Measurements from ENCODE around the gene TREH.
A peak's percentile ranks its signal among the peaks of the same experiment; 100 is the strongest.

The TREH gene

DNA sequence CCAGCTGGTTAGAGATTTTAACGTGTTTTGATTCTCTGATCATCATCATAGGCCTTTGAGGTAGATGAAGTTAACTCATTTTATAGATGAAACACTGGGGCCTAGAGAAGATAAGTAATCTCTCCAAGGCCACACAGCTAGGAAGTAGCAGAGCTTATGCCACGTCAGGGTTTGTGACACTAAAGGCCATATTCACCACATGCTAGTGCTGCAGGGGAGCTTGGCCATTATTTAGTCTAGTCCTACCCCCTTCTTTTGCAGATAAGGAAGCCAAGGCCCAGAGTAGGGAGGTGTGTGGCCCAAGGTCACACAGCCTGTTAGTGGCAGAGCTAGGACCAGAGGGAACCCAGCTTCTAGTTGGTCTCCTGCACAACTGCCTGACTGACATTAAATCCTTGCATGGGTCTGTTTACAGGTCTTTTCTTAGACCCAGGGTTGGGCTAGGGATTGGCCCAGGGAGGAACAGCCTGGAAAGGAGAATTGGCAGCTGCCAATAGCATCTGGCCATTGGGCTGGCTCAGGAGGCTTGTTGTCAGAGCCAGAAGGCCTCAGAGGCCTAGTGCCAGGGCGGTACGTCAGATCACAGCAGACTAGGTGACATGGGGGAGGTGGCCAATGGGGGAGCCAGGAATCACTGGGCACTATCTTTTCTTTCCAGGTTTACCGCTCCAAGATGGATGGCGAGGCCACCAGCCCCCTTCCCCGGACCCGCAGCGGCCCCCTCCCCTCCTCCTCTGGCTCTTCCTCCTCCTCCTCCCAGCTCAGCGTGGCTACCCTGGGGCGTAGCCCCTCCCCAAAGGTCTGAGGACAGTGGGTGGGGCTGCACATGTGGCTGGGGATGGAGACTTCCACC lies 36.1 kb downstream of the TREH start:
- peaks cover 0 to 7% (median 0%) of the 10 kb centered on the region in 11 experiments; a peak in 1 of 22 replicates for H4K20me1 ChIP-seq
- H3K36me3 ChIP-seq, result peaks cover 0 to 96% (median 12%) of the 10 kb centered on the region in 11 experiments; a peak in 13 of 22 replicates
- H3K9ac ChIP-seq, result no peak overlapping the region
- no peak for TF ChIP-seq Cebpa-rat (IDR thresholded peaks at IDR 0.05)
- no peaks in the 10 kb centered on the region for H3K9me3 ChIP-seq (replicated peaks in 1 of 11)
- H3K4me2 ChIP-seq, result no peak overlapping the region
- H3K27me3 ChIP-seq, result no peaks in the 10 kb centered on the region
- H3K27ac ChIP-seq, result no peak overlapping the region
- H3K4me3 ChIP-seq, result no peak overlapping the region
- H3K4me1 ChIP-seq, result peaks cover 0 to 12% (median 10%) of the 10 kb centered on the region in 10 experiments; a peak in 11 of 20 replicates

DNA sequence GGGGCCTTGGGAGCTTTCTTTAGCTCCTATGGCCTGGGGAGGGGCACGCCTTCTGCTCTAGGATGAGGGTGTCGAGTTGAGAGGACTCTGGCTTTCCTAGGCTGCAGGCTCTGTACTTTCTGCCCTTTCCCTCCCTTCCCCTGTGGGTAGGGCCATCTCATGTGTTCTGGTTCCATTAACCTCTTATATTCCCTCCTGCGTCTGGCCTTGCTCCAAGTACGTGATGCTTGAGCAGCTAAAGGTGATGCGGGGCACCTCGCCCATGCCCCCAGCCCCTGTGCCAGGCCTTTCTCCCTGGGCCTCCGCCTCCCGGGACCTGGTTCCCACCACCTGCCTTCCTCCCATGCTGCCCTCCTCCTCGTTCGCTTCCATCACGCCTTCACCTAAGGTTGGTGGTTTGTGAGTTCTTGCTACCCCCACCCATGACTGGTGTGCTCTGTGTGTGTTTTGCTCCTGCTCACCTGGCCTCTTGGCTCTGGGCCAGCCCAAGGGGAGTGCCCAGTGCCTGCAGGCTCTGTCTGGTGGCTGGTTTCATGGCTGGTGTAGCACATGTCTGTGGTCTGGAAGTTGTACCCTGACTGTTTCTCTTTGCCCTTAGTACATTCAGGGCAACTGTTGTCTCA lies 37.9 kb downstream of the TREH start:
- Histone ChIP-seq H3K27ac (no peak overlapping the region), H3K4me1 (peaks cover 0 to 12% (median 10%) of the 10 kb centered on the region in 10 experiments; a peak in 11 of 20 replicates), H4K20me1 (peaks cover 0 to 7% (median 0%) of the 10 kb centered on the region in 11 experiments; a peak in 1 of 22 replicates), H3K36me3 (peaks cover 0 to 94% (median 12%) of the 10 kb centered on the region in 11 experiments; a peak in 13 of 22 replicates), H3K9me3 (replicated peaks in 1 of 11) (no peaks in the 10 kb centered on the region), H3K4me2 (peak overlapping the region in 6 of 11 experiments; percentile 24 to 51 (median 40); a peak in 9 of 22 replicates), H3K9ac (no peak overlapping the region), H3K27me3 (no peaks in the 10 kb centered on the region), H3K4me3 (no peak overlapping the region)
- no peak for TF ChIP-seq Cebpa-rat (IDR thresholded peaks at IDR 0.05)

DNA sequence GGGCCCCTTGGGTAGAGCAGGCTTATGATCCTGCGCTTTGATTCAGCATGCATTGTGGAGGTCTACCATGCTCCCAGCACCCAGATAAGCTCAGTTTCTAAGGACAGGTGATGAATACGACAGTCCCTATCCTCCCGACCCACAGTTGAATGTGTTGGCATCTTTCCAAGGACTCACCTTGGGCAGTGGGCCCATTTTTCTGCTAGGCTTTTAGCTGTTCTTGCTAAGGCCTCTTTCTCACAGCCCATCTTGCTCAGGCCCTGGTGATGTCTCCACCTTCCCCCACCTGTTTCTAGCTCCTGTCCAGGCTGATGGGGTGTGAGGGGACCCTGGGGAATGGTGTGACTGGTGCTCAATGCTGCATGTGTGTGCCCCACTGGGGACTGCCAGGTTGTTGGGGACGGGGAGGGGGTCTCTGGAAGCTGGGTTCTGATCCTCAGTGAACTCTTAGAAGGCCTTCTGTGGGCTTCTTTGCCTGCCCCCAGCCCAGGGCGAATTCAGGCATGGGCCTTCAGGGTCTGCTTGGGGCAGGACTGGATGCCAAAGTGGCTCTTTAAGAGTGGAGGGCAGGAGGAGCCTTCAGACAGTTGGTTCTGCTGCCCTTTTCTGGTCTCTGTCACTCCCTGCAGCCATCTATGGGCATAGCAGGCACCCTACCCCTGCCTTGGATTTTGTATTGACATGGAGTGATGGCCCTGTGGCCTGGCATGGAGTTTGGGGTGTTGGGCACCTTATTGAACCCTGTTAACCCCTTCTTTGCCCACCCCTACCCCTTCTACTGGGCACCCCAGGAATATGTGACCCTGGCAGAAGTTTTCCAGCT lies 38.9 kb downstream of the TREH start:
- no peaks in the 10 kb centered on the region for H3K9me3 ChIP-seq (replicated peaks in 1 of 11)
- peaks cover 0 to 94% (median 10%) of the 10 kb centered on the region in 11 experiments; a peak in 12 of 22 replicates for H3K36me3 ChIP-seq
- peaks cover 0 to 14% (median 0%) of the 10 kb centered on the region in 11 experiments; a peak in 1 of 22 replicates for H4K20me1 ChIP-seq
- no peaks in the 10 kb centered on the region for H3K27me3 ChIP-seq
- H3K4me3 ChIP-seq, result no peak overlapping the region
- peaks cover 0 to 12% (median 10%) of the 10 kb centered on the region in 10 experiments; a peak in 11 of 20 replicates for H3K4me1 ChIP-seq
- H3K27ac ChIP-seq, result no peak overlapping the region
- H3K4me2 ChIP-seq, result peak overlapping the region in 3 of 11 experiments; percentile 35 to 51 (median 51); a peak in 2 of 22 replicates
- TF ChIP-seq Cebpa-rat (IDR thresholded peaks at IDR 0.05), result no peak
- H3K9ac ChIP-seq, result no peak overlapping the region

DNA sequence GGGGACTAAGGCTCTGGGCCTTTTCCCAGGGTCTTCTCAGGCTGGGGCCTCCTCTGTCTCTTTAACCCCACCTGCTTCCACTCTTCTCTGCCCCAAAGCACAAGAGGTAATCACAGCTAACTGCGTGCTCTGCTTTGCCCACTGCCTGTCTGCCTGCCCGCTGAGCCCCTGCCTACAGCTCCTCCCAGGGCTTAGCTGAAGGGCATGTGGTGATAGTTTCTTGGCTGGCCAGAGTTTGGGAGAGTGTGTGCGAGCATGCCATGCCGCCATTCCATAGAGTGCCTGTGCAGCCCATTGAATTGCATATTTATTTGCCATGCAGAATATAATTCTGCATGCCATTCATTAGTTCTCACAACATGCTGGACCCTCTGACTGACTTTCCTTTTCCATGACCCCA lies 39.6 kb downstream of the TREH start:
- Histone ChIP-seq H3K4me1 (peaks cover 0 to 14% (median 10%) of the 10 kb centered on the region in 10 experiments; a peak in 11 of 20 replicates), H3K36me3 (peaks cover 0 to 94% (median 5%) of the 10 kb centered on the region in 11 experiments; a peak in 10 of 22 replicates), H3K9ac (no peak overlapping the region), H4K20me1 (peaks cover 0 to 17% (median 0%) of the 10 kb centered on the region in 11 experiments; a peak in 3 of 22 replicates), H3K27me3 (no peaks in the 10 kb centered on the region; a peak in 2 of 22 replicates), H3K9me3 (replicated peaks in 1 of 11) (no peaks in the 10 kb centered on the region), H3K27ac (no peak overlapping the region), H3K4me3 (no peak overlapping the region), H3K4me2 (no peak overlapping the region)
- no peak for TF ChIP-seq Cebpa-rat (IDR thresholded peaks at IDR 0.05)

DNA sequence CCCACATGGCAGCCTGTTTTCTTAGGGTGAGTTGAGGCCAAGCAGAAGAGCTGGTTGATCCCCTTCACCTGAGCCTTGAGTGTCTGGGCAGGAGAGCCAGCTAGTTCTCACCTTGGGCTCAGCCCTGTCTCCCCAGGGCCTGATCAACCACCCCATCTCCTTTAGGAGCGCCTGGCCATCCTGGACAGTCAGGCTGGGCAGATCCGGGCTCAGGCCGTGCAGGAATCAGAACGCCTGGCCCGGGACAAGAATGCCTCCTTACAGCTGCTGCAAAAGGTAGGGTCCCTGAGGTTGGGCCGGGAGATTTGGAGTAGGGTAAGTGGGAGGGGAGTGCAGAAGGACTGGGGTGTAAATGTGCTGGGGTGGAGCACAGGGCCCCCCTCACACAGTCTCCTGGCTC lies 40.7 kb downstream of the TREH start:
- Histone ChIP-seq H4K20me1 (peaks cover 0 to 13% (median 0%) of the 10 kb centered on the region in 11 experiments; a peak in 4 of 22 replicates), H3K36me3 (peaks cover 0 to 82% (median 0%) of the 10 kb centered on the region in 11 experiments; a peak in 6 of 22 replicates)

DNA sequence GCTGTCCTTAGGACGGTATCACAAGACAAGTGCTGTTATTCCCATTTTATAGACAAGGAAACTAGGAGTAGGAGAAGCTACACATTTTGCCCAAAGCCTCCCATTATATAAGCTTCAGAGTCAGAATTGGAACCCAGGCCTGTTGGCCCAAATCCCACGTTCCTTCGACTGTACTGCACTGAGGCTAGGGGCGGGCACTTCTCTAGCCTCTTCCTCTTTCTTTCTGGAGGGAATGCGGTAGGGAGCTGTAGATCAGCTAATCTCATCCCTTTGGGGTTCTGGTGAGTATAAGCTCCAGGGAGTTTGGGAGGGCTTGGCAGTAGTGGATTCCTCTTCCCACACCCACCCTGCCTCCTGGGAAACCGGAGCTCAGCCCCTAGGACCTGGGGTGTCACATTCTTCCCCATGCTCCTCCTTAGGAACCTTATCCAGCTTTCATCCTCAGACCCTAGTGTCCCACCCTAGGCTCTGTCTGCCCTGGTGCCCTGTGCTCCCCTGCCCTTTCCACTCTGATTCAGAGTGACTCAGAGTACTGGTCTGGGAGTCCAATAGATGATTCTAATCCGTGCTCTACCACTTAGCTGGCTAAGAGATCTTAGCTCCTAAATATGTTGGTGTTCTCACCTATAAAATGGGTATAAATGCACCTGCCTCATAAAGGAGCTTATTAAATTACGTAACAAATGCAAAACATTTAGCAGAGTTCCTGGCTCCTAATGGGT lies 42.7 kb downstream of the TREH start:
- Histone ChIP-seq H3K4me2 (no peak overlapping the region), H4K20me1 (peaks cover 0 to 22% (median 0%) of the 10 kb centered on the region in 11 experiments; a peak in 4 of 22 replicates), H3K4me3 (no peak overlapping the region), H3K27me3 (no peaks in the 10 kb centered on the region; a peak in 2 of 22 replicates), H3K9ac (no peak overlapping the region), H3K4me1 (peaks cover 17 to 26% (median 22%) of the 10 kb centered on the region in 10 experiments), H3K36me3 (peaks cover 0 to 70% (median 0%) of the 10 kb centered on the region in 11 experiments; a peak in 7 of 22 replicates), H3K9me3 (replicated peaks in 1 of 11) (no peaks in the 10 kb centered on the region), H3K27ac (no peak overlapping the region)
- TF ChIP-seq Cebpa-rat (IDR thresholded peaks at IDR 0.05), result no peak

More for the DNA sequence above, 40.7 kb downstream of the TREH start:
- H3K4me2 ChIP-seq, result no peak overlapping the region
- no peak overlapping the region for H3K27ac ChIP-seq
- H3K9ac ChIP-seq, result no peak overlapping the region
- H3K27me3 ChIP-seq, result no peaks in the 10 kb centered on the region; a peak in 2 of 22 replicates
- H3K9me3 ChIP-seq (replicated peaks in 1 of 11), result no peaks in the 10 kb centered on the region
- no peak for TF ChIP-seq Cebpa-rat (IDR thresholded peaks at IDR 0.05)
- no peak overlapping the region for H3K4me3 ChIP-seq
- peaks cover 9 to 25% (median 21%) of the 10 kb centered on the region in 10 experiments; a peak in 18 of 20 replicates for H3K4me1 ChIP-seq

DNA sequence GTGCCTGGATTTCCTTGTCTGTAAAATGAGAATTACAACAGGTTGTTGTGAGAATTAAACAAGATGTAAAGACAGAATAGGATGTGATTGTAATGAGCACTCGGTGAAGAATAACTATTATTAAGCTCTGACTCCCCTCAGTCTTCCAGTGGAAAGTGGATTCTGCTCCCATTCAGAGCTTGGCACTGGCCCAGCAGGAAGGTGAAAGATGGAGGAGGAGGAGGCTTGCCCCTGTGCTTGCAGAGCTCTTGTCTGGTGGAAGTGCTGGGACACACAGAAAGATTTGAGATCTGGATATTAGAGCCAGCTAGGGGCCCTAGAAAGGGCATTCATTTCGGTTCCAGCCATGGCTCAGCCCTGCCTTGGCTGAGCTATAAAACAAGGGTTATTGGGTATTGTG lies 43.8 kb downstream of the TREH start:
- Histone ChIP-seq H4K20me1 (peaks cover 0 to 23% (median 0%) of the 10 kb centered on the region in 11 experiments; a peak in 4 of 22 replicates), H3K4me2 (no peak overlapping the region), H3K9me3 (replicated peaks in 1 of 11) (no peaks in the 10 kb centered on the region), H3K36me3 (peaks cover 0 to 69% (median 0%) of the 10 kb centered on the region in 11 experiments; a peak in 7 of 22 replicates), H3K27ac (no peak overlapping the region), H3K4me3 (no peak overlapping the region), H3K27me3 (no peaks in the 10 kb centered on the region; a peak in 2 of 22 replicates), H3K4me1 (peaks cover 14 to 24% (median 20%) of the 10 kb centered on the region in 10 experiments; a peak in 19 of 20 replicates), H3K9ac (no peak overlapping the region)
- no peak for TF ChIP-seq Cebpa-rat (IDR thresholded peaks at IDR 0.05)

Measured in BLaER1 treated with 17β-estradiol and CSF1 and Interleukin-3, amounts not matched to agents 10 nM and 100 nM (cell line).